Gastroesophageal sphincter (tissue), 4 donors: ENCODE results near the gene PTPN4. TPM values are rescaled to one million over a fixed set of nuclear protein-coding genes. Genes with fewer than 3 reads are reported as not detected.
"Not testable (repeated sequence)": the region's sequence is repeated elsewhere in the genome, so short reads cannot be mapped to it uniquely, and the experiment has no call there.

Experiments used
- ATAC-seq: fragments of 150-250 bp; one replicate; pipeline ENCODE4 v1.9.1; 2016; ENCODE audit warnings: mild to moderate bottlenecking, moderate library complexity
- H3K27ac ChIP-seq, 4 donors: fragments of 200-600 bp; sonication (generic) in 3 of 4; 1 replicate in 3 of 4; 2 replicates in 1 of 4; pipeline ENCODE4 v1.5.1; 2016 to 2019
- H3K27me3 ChIP-seq: fragments of 200-600 bp; sonication (generic); one replicate; pipeline ENCODE4 v1.5.1; 2019
- H3K36me3 ChIP-seq, 2 donors: fragments of 200-600 bp; sonication (generic); one replicate each; pipeline ENCODE4 v1.5.1; 2019; ENCODE audit warnings: control low read depth in 1 of 2
- H3K4me1 ChIP-seq, 3 donors: fragments of 200-600 bp; sonication (generic); 1 replicate in 2 of 3; 2 replicates in 1 of 3; pipeline ENCODE4 v1.5.1; 2016 to 2019; ENCODE audit warnings: control low read depth in 2 of 3
- H3K4me3 ChIP-seq, 2 donors: fragments of 200-600 bp; sonication (generic); one replicate each; pipeline ENCODE4 v1.5.1; 2019; ENCODE audit warnings: mild to moderate bottlenecking in 1 of 2, moderate library complexity in 1 of 2
- H3K9me3 ChIP-seq, 3 donors: fragments of 200-600 bp; sonication (generic); one replicate each; pipeline ENCODE4 v1.5.1; 2017 to 2019; ENCODE audit warnings: control low read depth in 2 of 3
- CTCF ChIP-seq, 4 experiments: fragments of 200-600 bp in 2 of 4; fragments of 450-650 bp in 2 of 4; sonication (generic) in 1 of 4; IDR thresholded peaks; one replicate each; pipeline ENCODE4 v1.5.1; 2017 to 2019; ENCODE audit warnings: antibody characterized with exemption in 4 of 4, mild to moderate bottlenecking in 2 of 4, moderate library complexity in 2 of 4
- EP300 ChIP-seq: sonication (generic); formaldehyde crosslinking; IDR thresholded peaks from one replicate; pipeline ENCODE4 v1.6.1; 2017; ENCODE audit warnings: antibody characterized with exemption, mild to moderate bottlenecking
- POLR2A ChIP-seq, 2 donors: fragments of 450-650 bp; IDR thresholded peaks; one replicate each; pipeline ENCODE4 v1.6.1; 2017; ENCODE audit warnings: antibody characterized with exemption in 2 of 2, mild to moderate bottlenecking in 2 of 2, moderate library complexity in 1 of 2
- POLR2AphosphoS5 ChIP-seq: sonication (generic); formaldehyde crosslinking; IDR thresholded peaks from one replicate; pipeline ENCODE4 v1.6.1; 2017; ENCODE audit warnings: antibody characterized with exemption
- WGBS, 2 donors: methylation state at CpG; one replicate each; pipeline ENCODE4 v1.1.5; 2018; ENCODE audit warnings: low coverage in 1 of 2; 5-methylcytosine and 5-hydroxymethylcytosine counted together
- total RNA-seq, 4 donors: library from RNA; depleted of rRNA; stranded (reverse); fragments of >200 nt; gene quantifications; one replicate each; pipeline ENCODE4 v1.1.0, GENCODE V29; 2016

PTPN4 gene
- total RNA-seq, 4 donors from 2014 or later = 15.6 to 50.1 (median 30.7) TPM

DNA sequence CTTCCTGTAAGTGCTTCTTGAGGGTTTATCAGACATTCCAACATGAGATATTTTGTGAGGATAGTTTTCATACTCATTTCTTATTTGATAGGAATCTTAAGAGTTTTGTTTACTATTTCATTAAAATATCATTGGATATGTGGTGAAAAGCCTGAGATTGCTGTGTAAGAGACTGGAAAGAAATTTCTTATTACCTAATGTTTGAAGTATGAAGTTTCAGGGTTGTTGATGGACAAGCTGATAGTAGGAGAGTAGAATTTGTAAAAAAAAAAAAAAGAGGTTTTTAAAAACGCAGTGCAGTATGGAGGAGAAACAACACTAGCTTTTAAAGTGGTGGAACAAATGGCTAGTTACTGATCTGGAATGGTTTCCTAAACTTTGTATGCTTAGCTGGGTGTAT, 260.8 kb downstream of the PTPN4 start:
- peaks cover 0 to 1% (median 0%) of the 10 kb centered on the region in 3 donors for H3K4me1 ChIP-seq
- H3K9me3 ChIP-seq = peaks cover 0 to 3% (median 0%) of the 10 kb centered on the region in 3 donors
- H3K27ac ChIP-seq = no peak overlapping the region
- TF ChIP-seq EP300 (no peak), POLR2AphosphoS5 (no peak), CTCF (IDR thresholded peaks at IDR 0.05) (no peak), POLR2A (IDR thresholded peaks at IDR 0.05) (no peak)
- H3K36me3 ChIP-seq = peaks cover 0 to 22% of the 10 kb centered on the region in 2 donors
- H3K4me3 ChIP-seq = no peak overlapping the region
- no peak for ATAC-seq
- H3K27me3 ChIP-seq = no peaks in the 10 kb centered on the region
- WGBS, 2 donors = 82 to 86% methylated on average over 1 of the region's 1 CpG

- H3K4me1 ChIP-seq, H3K27me3 ChIP-seq, H3K9me3 ChIP-seq, ATAC-seq, H3K4me3 ChIP-seq, H3K27ac ChIP-seq: not testable (repeated sequence)
- no CpG with 5 or more reads among the region's 1 CpG for WGBS, 2 donors
- peaks cover 0 to 22% of the 10 kb centered on the region in 2 donors for H3K36me3 ChIP-seq
Observed at GRCh38 chr2:120022505-120022904, 262.8 kb downstream of the PTPN4 start.

DNA sequence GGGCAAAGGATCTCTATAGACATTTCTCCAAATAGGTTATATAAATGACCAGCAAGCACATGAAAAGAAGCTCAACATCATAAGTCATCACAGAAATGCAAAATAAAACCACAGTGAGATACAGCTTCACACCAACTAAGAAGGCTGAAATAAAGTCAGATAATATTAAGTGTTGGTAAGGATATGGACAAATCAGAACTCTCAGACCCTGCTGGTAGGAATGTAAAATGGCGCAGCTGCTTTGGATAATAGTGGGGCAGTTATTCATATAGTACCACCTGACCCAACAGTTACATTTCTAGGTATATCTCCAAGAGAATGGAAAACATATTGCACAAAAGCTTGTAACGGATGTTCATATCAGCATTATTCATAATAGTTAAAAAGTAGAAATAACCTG, 267.2 kb downstream of the PTPN4 start:
- H3K4me1 ChIP-seq = no peaks in the 10 kb centered on the region
- no peak for ATAC-seq
- H3K4me3 ChIP-seq = no peak overlapping the region
- no peak overlapping the region for H3K27ac ChIP-seq
- H3K9me3 ChIP-seq = peaks cover 0 to 3% (median 0%) of the 10 kb centered on the region in 3 donors
- WGBS, 2 donors = 94 to 95% methylated on average over 2 of the region's 2 CpGs
- no peak for TF ChIP-seq POLR2A (IDR thresholded peaks at IDR 0.05)
- TF ChIP-seq CTCF (IDR thresholded peaks at IDR 0.05) = no peak
- TF ChIP-seq EP300 = no peak
- TF ChIP-seq POLR2AphosphoS5 = no peak
- H3K27me3 ChIP-seq = no peaks in the 10 kb centered on the region
- peaks cover 0 to 7% of the 10 kb centered on the region in 2 donors for H3K36me3 ChIP-seq

DNA sequence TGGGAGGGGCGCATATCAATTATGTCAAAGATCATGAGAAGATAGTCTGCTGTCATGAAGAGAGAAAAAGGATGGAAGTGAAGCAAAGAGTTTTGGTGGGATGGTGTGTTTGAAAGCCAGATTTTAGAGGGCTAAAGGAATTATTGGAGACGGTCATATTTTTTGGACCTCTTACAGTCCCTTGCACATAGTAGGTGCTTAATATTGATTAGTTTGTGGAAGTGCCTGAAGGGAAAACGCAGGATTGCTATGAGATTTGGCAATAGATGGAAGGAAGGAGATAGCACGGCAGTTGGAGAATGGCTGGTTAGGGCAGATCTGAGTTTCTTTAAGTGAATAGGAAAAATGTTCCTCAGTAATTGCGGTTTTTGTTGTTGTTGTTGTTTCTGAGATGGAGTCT, 269.1 kb downstream of the PTPN4 start:
- ATAC-seq = no peak
- Histone ChIP-seq H3K9me3 (no peaks in the 10 kb centered on the region), H3K4me3 (no peak overlapping the region), H3K27ac (no peak overlapping the region), H3K27me3 (no peaks in the 10 kb centered on the region), H3K36me3 (peaks cover 0 to 7% of the 10 kb centered on the region in 2 donors), H3K4me1 (no peaks in the 10 kb centered on the region)
- TF ChIP-seq EP300 = no peak
- TF ChIP-seq CTCF (IDR thresholded peaks at IDR 0.05) = no peak
- no peak for TF ChIP-seq POLR2A (IDR thresholded peaks at IDR 0.05)
- TF ChIP-seq POLR2AphosphoS5 = no peak
- WGBS, 2 donors = 94 to 95% methylated on average over 5 of the region's 5 CpGs

DNA sequence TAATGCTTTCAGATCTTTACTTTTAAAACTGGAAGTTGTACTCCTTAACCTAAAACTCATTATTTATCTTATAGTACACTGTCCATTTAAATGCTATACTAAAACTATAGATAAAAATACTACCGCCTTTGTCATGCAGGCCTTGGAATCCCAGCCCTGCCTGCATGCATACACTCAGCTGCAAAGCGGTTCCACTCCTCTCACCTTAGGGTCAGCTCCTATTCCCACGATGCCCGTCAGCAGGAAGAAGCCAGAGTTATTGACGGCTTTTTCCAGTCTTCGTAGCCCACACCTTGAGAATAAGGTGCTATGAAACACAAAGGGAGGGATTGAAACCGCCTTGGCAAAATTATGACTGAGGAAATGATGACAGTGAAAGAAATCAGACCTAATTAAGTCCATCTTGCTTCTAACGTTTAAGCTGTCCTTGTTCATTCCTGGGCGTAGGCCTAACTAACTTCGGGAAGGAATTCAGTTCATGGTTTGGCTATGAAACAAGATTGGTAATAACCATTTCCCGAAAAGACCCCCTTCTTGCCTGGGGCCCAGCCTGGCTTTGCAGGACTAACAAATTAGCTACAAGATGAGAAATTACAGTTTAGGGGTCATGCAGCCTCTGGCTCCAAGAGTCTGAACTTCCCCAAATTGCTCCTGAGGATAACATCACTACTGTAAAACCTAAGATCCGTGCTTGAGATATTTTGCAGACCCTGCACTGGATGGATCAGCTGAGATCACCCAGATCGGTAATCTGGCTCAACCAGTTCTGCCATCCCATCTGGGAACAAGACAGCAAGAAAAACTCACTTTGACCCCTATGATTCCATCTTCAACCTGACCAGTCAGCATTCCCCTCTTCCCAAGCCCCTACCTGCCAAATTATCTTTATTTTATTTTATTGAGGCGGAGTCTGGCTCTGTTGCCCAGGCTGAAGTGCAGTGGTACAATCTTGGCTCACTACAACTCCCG, 270.2 kb downstream of the PTPN4 start:
- H3K9me3 ChIP-seq = no peaks in the 10 kb centered on the region
- 82 to 91% methylated on average over 9 to 10 of the region's 15 CpGs for WGBS, 2 donors
- TF ChIP-seq EP300 = no peak
- TF ChIP-seq CTCF (IDR thresholded peaks at IDR 0.05) = no peak
- no peak for TF ChIP-seq POLR2A (IDR thresholded peaks at IDR 0.05)
- no peak for TF ChIP-seq POLR2AphosphoS5

More for the DNA sequence above, 270.2 kb downstream of the PTPN4 start:
- H3K36me3 ChIP-seq = peaks cover 0 to under 1% of the 10 kb centered on the region in 2 donors
- H3K4me3 ChIP-seq = no peak overlapping the region
- no peak for ATAC-seq
- no peaks in the 10 kb centered on the region for H3K4me1 ChIP-seq
- no peak overlapping the region for H3K27ac ChIP-seq
- no peaks in the 10 kb centered on the region for H3K27me3 ChIP-seq
